T-cell (primary cell): ENCODE results near the gene BSG. TPM values are rescaled to one million over a fixed set of nuclear protein-coding genes. Genes with fewer than 3 reads are reported as not detected.

Experiments
- ATAC-seq, 4 experiments: fragments of 200-7000 bp in 3 of 4; fragments of 150-1000 bp in 1 of 4; cut with Tn5 transposase; replicated peaks in 1 of 4; 1 replicate in 3 of 4; 2 replicates in 1 of 4; pipeline ENCODE4 v1.10.0; 2021; ENCODE audit warnings: moderate library complexity in 3 of 4, mild to moderate bottlenecking in 2 of 4, moderate number of reproducible peaks in 1 of 4
- CTCF ChIA-PET, 2 donors: fragments of 300-600 bp; sonication (Branson Sonifier 250); formaldehyde crosslinking; loops; one replicate each; lab custom pipeline; 2022; ENCODE audit warnings: antibody characterized with exemption in 2 of 2; lab: Charles Lee
- POLR2A ChIA-PET, 2 donors: fragments of 300-600 bp; sonication (Branson Sonifier 250); formaldehyde crosslinking; loops; one replicate each; lab custom pipeline; 2022; ENCODE audit warnings: antibody characterized with exemption in 2 of 2; lab: Charles Lee
- DNase-seq, 35 experiments: peaks; one replicate each; pipeline versions ENCODE4 v3.0.0 to v3.0.0-alpha.2; 2013 to 2023
- H3K27ac ChIP-seq: one replicate; pipeline ENCODE4 v1.5.1; 2013; ENCODE audit warnings: low read length
- H3K27me3 ChIP-seq, 2 experiments: replicated peaks in 1 of 2; 1 replicate in 1 of 2; 2 replicates in 1 of 2; pipeline versions ENCODE4 v1.6.1 to v1.7.0; 2013; ENCODE audit warnings: low read length in 1 of 2, mixed read lengths in 1 of 2; ENCODE audit not compliant: control insufficient read depth in 2 of 2, insufficient read depth in 2 of 2; ENCODE audit errors: extremely low read depth in 1 of 2
- H3K36me3 ChIP-seq, 2 donors: 1 replicate in 1 of 2; 2 replicates in 1 of 2; pipeline versions ENCODE4 v1.6.1 to v1.7.0; 2013; ENCODE audit warnings: low read length in 1 of 2; ENCODE audit not compliant: control insufficient read depth in 2 of 2, insufficient read depth in 1 of 2; ENCODE audit errors: extremely low read depth in 1 of 2
- H3K4me1 ChIP-seq, 2 experiments: 1 replicate in 1 of 2; 2 replicates in 1 of 2; pipeline versions ENCODE4 v1.6.1 to v1.7.0; 2013; ENCODE audit warnings: low read length in 2 of 2, mixed read lengths in 1 of 2; ENCODE audit not compliant: insufficient read depth in 2 of 2, control insufficient read depth in 1 of 2; ENCODE audit errors: extremely low read depth in 1 of 2
- H3K4me3 ChIP-seq, 2 donors: 1 replicate in 1 of 2; 2 replicates in 1 of 2; pipeline versions ENCODE4 v1.5.1 to v1.7.0; 2013; ENCODE audit warnings: mild to moderate bottlenecking in 2 of 2, low read length in 1 of 2, moderate library complexity in 1 of 2; ENCODE audit not compliant: control insufficient read depth in 1 of 2; ENCODE audit errors: extremely low read depth in 1 of 2
- H3K9me3 ChIP-seq: 2 replicates; pipeline ENCODE4 v1.7.0; 2013
- H3K27ac Mint-ChIP-seq, 2 donors: one replicate each; pipeline ENCODE4 v1.8.0; 2020 to 2021; ENCODE audit warnings: mild to moderate bottlenecking in 2 of 2, mixed read lengths in 2 of 2
- H3K27me3 Mint-ChIP-seq, 2 donors: one replicate each; pipeline ENCODE4 v1.8.0; 2021 to 2022; ENCODE audit warnings: mixed read lengths in 2 of 2
- H3K36me3 Mint-ChIP-seq: one replicate; pipeline ENCODE4 v1.8.0; 2021; ENCODE audit warnings: mixed read lengths
- H3K4me1 Mint-ChIP-seq, 3 donors: one replicate each; pipeline ENCODE4 v1.8.0; 2020 to 2022; ENCODE audit warnings: mixed read lengths in 3 of 3, mild to moderate bottlenecking in 1 of 3
- H3K4me3 Mint-ChIP-seq, 3 donors: one replicate each; pipeline ENCODE4 v1.8.0; 2020 to 2022; ENCODE audit warnings: mild to moderate bottlenecking in 3 of 3, mixed read lengths in 3 of 3, moderate library complexity in 3 of 3
- H3K9me3 Mint-ChIP-seq, 3 donors: one replicate each; pipeline ENCODE4 v1.8.0; 2020 to 2022; ENCODE audit warnings: mixed read lengths in 3 of 3
- WGBS: methylation state at CpG from one replicate; pipeline ENCODE4 v1.1.5; 2013; ENCODE audit warnings: missing lambda C conversion rate; ENCODE audit not compliant: insufficient coverage; 5-methylcytosine and 5-hydroxymethylcytosine counted together
- total RNA-seq, 35 experiments: library from RNA in 6 of 35; stranded (reverse) in 6 of 35; fragments of 120-200 nt in 1 of 35; gene quantifications; one replicate each; pipeline versions ENCODE4 v1.2.1 to v1.2.4 and lab custom pipeline; 2013 to 2026

Gene BSG
- total RNA-seq, result 100 to 1,000 TPM in 4 of 5 donors, 10 to 100 TPM in 1; 89.3 to 165 (median 152) TPM
- total RNA-seq (2013), result 113 TPM
- 81.3 to 183 (median 95.5) reads per million in 29 experiments for total RNA-seq (lab: John Stamatoyannopoulos, UW)

DNA sequence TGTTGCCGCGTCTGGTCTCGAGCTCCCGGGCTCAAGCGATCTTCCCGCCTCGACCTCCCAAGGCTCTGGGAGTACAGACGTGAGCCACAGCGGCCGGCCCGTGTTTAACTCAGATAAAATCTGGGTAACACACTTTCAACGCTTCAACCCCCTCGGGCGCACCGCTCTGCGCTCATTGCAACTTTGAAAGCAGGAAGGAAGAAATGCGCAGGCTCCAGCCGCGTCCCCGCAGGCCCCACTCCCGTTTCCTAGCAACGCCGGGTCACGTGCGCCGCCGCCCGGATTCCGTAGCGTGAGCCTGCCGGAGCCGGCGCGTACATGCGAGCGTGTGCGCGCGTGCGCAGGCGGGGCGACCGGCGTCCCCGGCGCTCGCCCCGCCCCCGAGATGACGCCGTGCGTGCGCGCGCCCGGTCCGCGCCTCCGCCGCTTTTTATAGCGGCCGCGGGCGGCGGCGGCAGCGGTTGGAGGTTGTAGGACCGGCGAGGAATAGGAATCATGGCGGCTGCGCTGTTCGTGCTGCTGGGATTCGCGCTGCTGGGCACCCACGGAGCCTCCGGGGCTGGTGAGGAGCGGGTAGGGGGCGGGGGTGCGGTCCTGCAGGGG, at the start of gene BSG:
Gene BSG, plus strand, starts transcription at position 457 of the 603 bp plus-strand sequence. Its CDS starts 39 bp downstream, at position 496.
- DNase-seq, result peak; percentile 93 to 100 (median 99)
- peaks cover 18 to 57% of the 10 kb centered on the region in 2 experiments for H3K4me1 ChIP-seq
- CTCF ChIA-PET, result interaction anchor here in 1 of 2 donors (0.6 to 1.3 kb wide), 2 partner anchors 61 to 91 kb away, joined by 4 to 5 read pairs; partner anchors contain the start of gene RNF126
- Mint-ChIP-seq H3K9me3 (no peaks in the 10 kb centered on the region), H3K36me3 (no peaks in the 10 kb centered on the region), H3K27me3 (no peaks in the 10 kb centered on the region), H3K4me1 (peaks cover 35 to 52% (median 37%) of the 10 kb centered on the region in 3 donors), H3K27ac (peak within 1 kb of the TSS; percentile 95 to 97), H3K4me3 (peak within 1 kb of the TSS; percentile 80 to 99 (median 93))
- under 1% methylated on average over 77 of the region's 79 CpGs for WGBS
- peak within 1 kb of the TSS; percentile 91 for H3K27ac ChIP-seq
- no peaks in the 10 kb centered on the region for H3K27me3 ChIP-seq
- no peaks in the 10 kb centered on the region for H3K36me3 ChIP-seq
- peak; percentile 84 to 89 (median 88) for ATAC-seq
- peak within 1 kb of the TSS; percentile 67 to 81 for H3K4me3 ChIP-seq
- H3K9me3 ChIP-seq, result no peaks in the 10 kb centered on the region
- POLR2A ChIA-PET, result interaction anchor here in 1 of 2 donors (0.7 kb wide), 1 partner anchor 58 kb away, joined by 3 read pairs; no protein-coding TSS in a partner anchor

DNA sequence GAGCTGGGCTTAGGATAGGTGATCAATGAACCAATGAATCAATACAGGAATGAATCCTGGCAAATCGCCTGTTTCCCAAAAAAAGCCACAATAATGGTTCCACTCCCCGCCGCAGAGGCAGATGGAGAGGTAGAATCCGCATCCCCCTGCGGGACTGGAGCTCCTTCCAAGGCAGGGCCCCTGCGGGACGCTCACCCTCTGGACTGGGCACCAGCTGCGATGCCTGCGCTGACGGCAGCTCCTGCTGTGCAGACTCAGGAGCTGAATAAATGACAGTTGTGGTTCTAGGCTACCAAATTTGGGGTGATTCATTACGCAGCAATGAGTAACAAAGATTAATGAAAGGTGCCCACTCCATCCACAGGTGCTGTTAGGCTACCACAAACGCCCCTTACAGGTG, 49.7 kb upstream of the BSG start:
- ATAC-seq (no peak), DNase-seq (no peak)
- Histone ChIP-seq H3K4me1 (peaks cover 0 to 13% of the 10 kb centered on the region in 2 experiments), H3K4me3 (no peak overlapping the region), H3K36me3 (no peaks in the 10 kb centered on the region), H3K27ac (no peak overlapping the region), H3K9me3 (no peaks in the 10 kb centered on the region), H3K27me3 (peaks cover 0 to 17% of the 10 kb centered on the region in 2 experiments)
- no peak overlapping the region for H3K27ac Mint-ChIP-seq
- H3K36me3 Mint-ChIP-seq, result no peaks in the 10 kb centered on the region
- H3K4me3 Mint-ChIP-seq, result no peak overlapping the region
- WGBS, result 96% methylated on average over 10 of the region's 12 CpGs
- H3K27me3 Mint-ChIP-seq, result peaks cover 0 to 7% of the 10 kb centered on the region in 2 donors
- H3K9me3 Mint-ChIP-seq, result no peaks in the 10 kb centered on the region
- ChIA-PET CTCF (interaction anchor here in 1 of 2 donors (2.0 kb wide), 1 partner anchor 12 kb away, joined by 4 read pairs; no protein-coding TSS in a partner anchor), POLR2A (no interaction called here)
- H3K4me1 Mint-ChIP-seq, result peaks cover 0 to 11% (median 2%) of the 10 kb centered on the region in 3 donors

DNA sequence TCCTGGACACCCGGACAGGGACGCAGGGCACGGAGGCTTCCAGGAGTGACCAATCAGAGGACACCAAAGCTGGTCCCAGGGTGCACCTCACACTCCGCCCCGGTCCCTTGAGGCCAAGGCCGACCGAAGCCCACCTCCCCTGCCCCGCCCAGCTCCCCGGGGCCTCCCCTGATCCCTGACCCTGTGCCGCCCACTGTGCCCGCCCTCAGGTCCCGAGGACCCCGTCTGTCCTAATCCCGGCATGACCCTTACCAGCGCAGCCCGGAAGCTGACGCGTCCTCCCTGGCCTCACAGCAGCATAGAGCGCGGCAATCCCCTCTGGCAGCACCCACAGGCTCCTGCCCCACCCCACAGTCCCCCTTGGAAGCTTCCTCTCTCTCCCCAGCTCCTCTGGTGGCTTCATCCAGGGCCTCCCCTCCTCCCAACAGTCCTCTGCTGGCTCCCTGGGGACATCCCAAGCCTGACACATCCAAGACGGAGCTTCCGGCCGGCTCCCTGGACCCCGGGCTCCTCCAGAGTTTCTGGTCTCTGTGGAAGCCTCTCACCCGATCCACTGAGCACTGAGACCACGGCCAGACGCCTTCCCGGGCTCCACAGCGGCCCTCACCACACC, 48.2 kb upstream of the BSG start:
- ChIA-PET POLR2A (no interaction called here), CTCF (interaction anchor here in 1 of 2 donors (0.7 kb wide), 1 partner anchor 30 kb away, joined by 4 read pairs; no protein-coding TSS in a partner anchor)
- H3K36me3 Mint-ChIP-seq, result no peaks in the 10 kb centered on the region
- H3K27me3 Mint-ChIP-seq, result peaks cover 0 to 7% of the 10 kb centered on the region in 2 donors
- peaks cover 0 to 7% of the 10 kb centered on the region in 2 experiments for H3K4me1 ChIP-seq
- H3K27ac Mint-ChIP-seq, result no peak overlapping the region
- H3K36me3 ChIP-seq, result no peaks in the 10 kb centered on the region
- DNase-seq (no peak), ATAC-seq (peak in 1 of 4 experiments; percentile 29)
- H3K4me3 ChIP-seq, result no peak overlapping the region
- 88% methylated on average over 26 of the region's 29 CpGs for WGBS
- peaks cover 0 to 11% (median 2%) of the 10 kb centered on the region in 3 donors for H3K4me1 Mint-ChIP-seq
- no peaks in the 10 kb centered on the region for H3K9me3 ChIP-seq
- H3K9me3 Mint-ChIP-seq, result no peaks in the 10 kb centered on the region
- no peak overlapping the region for H3K27ac ChIP-seq
- H3K4me3 Mint-ChIP-seq, result no peak overlapping the region
- peaks cover 0 to 25% of the 10 kb centered on the region in 2 experiments for H3K27me3 ChIP-seq

DNA sequence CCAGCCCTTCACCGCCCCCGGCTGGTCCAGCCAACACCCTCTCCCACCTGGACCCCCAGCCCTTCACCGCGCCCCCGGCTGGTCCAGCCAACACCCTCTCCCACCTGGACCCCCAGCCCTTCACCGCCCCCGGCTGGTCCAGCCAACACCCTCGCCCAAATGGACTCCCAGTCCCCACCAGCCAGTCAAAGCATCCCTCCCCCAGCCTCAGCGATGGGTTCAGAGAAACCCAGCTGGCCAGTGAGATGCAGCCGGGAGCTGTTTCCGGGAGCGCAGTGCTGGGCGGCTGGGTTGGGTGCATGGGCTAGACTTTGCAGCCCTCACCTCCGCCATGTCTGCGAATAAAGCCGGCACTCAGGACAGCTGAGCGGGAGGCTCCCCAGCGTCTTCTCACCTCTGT, 47.4 kb upstream of the BSG start:
- peaks cover 0 to 10% (median 2%) of the 10 kb centered on the region in 3 donors for H3K4me1 Mint-ChIP-seq

DNA sequence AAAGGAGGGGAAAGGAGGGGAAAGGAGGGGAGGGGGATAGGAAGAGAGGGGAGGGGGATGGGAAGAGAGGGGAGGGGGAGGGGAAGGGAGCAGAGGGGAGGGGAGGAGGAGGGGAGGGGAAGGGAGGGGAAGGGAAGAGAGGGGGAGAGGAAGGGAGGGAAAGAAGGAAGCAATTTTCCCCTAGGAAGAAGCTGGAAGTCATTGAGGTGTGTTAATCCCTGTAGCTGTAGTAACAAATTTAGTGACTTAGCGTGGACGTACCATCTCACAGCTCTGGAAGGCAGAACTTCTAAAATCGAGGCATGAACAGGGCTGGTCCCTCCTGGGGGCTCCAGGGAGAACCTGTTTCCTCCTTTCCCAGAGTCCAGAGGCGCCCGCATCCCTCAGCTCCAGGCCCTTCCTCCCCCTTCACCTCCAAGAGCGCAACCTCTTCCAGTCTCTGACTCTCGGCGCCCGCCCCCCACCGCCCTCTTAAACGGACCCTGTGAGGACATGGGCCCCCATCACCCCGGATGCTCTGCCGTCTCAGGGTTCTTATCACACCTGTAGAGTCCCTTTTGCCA, 46.5 kb upstream of the BSG start:
- DNase-seq (no peak), ATAC-seq (no peak)
- no peaks in the 10 kb centered on the region for H3K9me3 ChIP-seq
- 66% methylated on average over 7 of the region's 13 CpGs for WGBS
- H3K4me3 ChIP-seq, result no peak overlapping the region
- H3K27me3 Mint-ChIP-seq, result peaks cover 0 to 7% of the 10 kb centered on the region in 2 donors
- H3K4me1 Mint-ChIP-seq, result peaks cover 0 to 14% (median 4%) of the 10 kb centered on the region in 3 donors
- no peaks in the 10 kb centered on the region for H3K36me3 ChIP-seq
- ChIA-PET CTCF (interaction anchor here in 1 of 2 donors (0.6 kb wide), 1 partner anchor 10 kb away, joined by 4 read pairs; no protein-coding TSS in a partner anchor), POLR2A (no interaction called here)
- H3K27ac ChIP-seq, result no peak overlapping the region
- H3K9me3 Mint-ChIP-seq, result no peaks in the 10 kb centered on the region
- no peak overlapping the region for H3K4me3 Mint-ChIP-seq
- H3K27me3 ChIP-seq, result peaks cover 0 to 27% of the 10 kb centered on the region in 2 experiments
- no peaks in the 10 kb centered on the region for H3K36me3 Mint-ChIP-seq
- H3K27ac Mint-ChIP-seq, result no peak overlapping the region
- peaks cover 0 to 9% of the 10 kb centered on the region in 2 experiments for H3K4me1 ChIP-seq

More for the DNA sequence above, 47.4 kb upstream of the BSG start:
- no peak overlapping the region for H3K27ac Mint-ChIP-seq
- H3K4me3 Mint-ChIP-seq, result no peak overlapping the region
- Histone ChIP-seq H3K36me3 (no peaks in the 10 kb centered on the region), H3K9me3 (no peaks in the 10 kb centered on the region), H3K27me3 (peaks cover 0 to 27% of the 10 kb centered on the region in 2 experiments), H3K4me1 (no peaks in the 10 kb centered on the region), H3K27ac (no peak overlapping the region), H3K4me3 (no peak overlapping the region)
- ChIA-PET CTCF (no interaction called here), POLR2A (no interaction called here)
- peaks cover 0 to 7% of the 10 kb centered on the region in 2 donors for H3K27me3 Mint-ChIP-seq
- H3K36me3 Mint-ChIP-seq, result no peaks in the 10 kb centered on the region
- no peak for ATAC-seq
- no peaks in the 10 kb centered on the region for H3K9me3 Mint-ChIP-seq
- WGBS, result 80% methylated on average over 12 of the region's 18 CpGs
- DNase-seq, result no peak
